NOMO-1 (cell line): ENCODE measurements around the gene GARIN5A.
"Not testable (repeated sequence)": the region's sequence is repeated elsewhere in the genome, so short reads cannot be mapped to it uniquely, and the experiment has no call there.

Experiments used
- DNase-seq, 2 experiments: peaks; one replicate each; lab custom pipeline; 2025; ENCODE audit not compliant: unreplicated experiment in 2 of 2; lab: John Stamatoyannopoulos, UW

GARIN5A gene

GRCh38 chr19:50465986-50466705 is 10.5 kb downstream of the GARIN5A start:
- no peak for DNase-seq

- no peak for DNase-seq
Measured at GRCh38 chr19:50465000-50465399, 11.6 kb downstream of the GARIN5A start.

- DNase-seq, result no peak
Measured at GRCh38 chr19:50464348-50464747, 12.3 kb downstream of the GARIN5A start.

- DNase-seq, result no peak
Measured at GRCh38 chr19:50462970-50463369, 13.7 kb downstream of the GARIN5A start.

GRCh38 chr19:50461066-50461875 is 15.4 kb downstream of the GARIN5A start:
- DNase-seq, result peak; percentile 54 to 64

- DNase-seq, result no peak
Measured at GRCh38 chr19:50460161-50460765, 16.4 kb downstream of the GARIN5A start.

GRCh38 chr19:50459638-50460037 is 17.0 kb downstream of the GARIN5A start:
- DNase-seq, result no peak

GRCh38 chr19:50459067-50459456 is 17.6 kb downstream of the GARIN5A start:
- DNase-seq, result no peak

GRCh38 chr19:50458396-50459066 is 18.1 kb downstream of the GARIN5A start:
- DNase-seq, result no peak

GRCh38 chr19:50457300-50457699 is 19.3 kb downstream of the GARIN5A start:
- no peak for DNase-seq

GRCh38 chr19:50455992-50456391 is 20.7 kb downstream of the GARIN5A start:
- no peak for DNase-seq

- DNase-seq, result no peak
Measured at GRCh38 chr19:50453243-50453642, 23.4 kb downstream of the GARIN5A start.

- DNase-seq, result no peak
Measured at GRCh38 chr19:50451223-50451534, 25.5 kb downstream of the GARIN5A start.

GRCh38 chr19:50450369-50451222 is 26.1 kb downstream of the GARIN5A start:
- no peak for DNase-seq

- no peak for DNase-seq
Measured at GRCh38 chr19:50449236-50449899, 27.3 kb downstream of the GARIN5A start.

GRCh38 chr19:50447750-50448149 is 28.9 kb downstream of the GARIN5A start:
- DNase-seq, result no peak

GRCh38 chr19:50447053-50447452 is 29.6 kb downstream of the GARIN5A start:
- DNase-seq, result no peak

- no peak for DNase-seq
Measured at GRCh38 chr19:50444059-50444458, 32.6 kb downstream of the GARIN5A start.

GRCh38 chr19:50439130-50439529 is 37.5 kb downstream of the GARIN5A start:
- not testable (repeated sequence) for DNase-seq
